Activated CD8-positive, alpha-beta memory T cell treated with anti-CD3 and anti-CD28 coated beads for 48 hours (primary cell): Measurements from ENCODE around the gene KANK3.
"Not testable (repeated sequence)": the region's sequence is repeated elsewhere in the genome, so short reads cannot be mapped to it uniquely, and the experiment has no call there.

Source experiments
- DNase-seq, 3 experiments: peaks; one replicate each; pipeline ENCODE4 v3.0.0-alpha.2; 2020; ENCODE audit warnings: low read depth in 2 of 3, low spot score in 2 of 3

The KANK3 gene

DNA sequence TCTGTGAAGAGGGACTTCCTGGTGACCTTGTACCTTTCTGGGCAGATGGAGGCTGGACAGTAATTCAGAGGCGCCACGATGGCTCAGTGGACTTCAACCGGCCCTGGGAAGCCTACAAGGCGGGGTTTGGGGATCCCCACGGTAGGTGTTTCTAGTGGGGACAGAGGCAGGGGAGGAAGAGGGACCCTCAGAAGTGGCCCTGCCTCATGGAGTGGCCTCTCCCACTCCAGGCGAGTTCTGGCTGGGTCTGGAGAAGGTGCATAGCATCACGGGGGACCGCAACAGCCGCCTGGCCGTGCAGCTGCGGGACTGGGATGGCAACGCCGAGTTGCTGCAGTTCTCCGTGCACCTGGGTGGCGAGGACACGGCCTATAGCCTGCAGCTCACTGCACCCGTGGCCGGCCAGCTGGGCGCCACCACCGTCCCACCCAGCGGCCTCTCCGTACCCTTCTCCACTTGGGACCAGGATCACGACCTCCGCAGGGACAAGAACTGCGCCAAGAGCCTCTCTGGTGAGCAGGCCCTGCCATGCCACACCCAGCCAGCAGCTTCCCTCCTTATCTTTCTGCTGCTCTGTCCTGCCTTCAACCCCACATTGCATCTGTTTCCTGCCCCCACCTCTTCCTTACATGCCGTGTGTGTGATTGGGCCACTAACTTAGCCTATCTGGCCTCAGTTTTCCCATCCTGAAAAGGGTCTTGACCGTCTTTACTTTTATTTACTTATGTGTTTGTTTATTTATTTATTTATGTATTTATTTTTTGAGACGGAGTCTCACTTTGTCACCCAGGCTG is 28.1 kb upstream of the KANK3 start:
- DNase-seq = no peak

- no peak for DNase-seq
Observed at GRCh38 chr19:8370176-8371010, 27.3 kb upstream of the KANK3 start.

GRCh38 chr19:8367327-8368001 is 24.4 kb upstream of the KANK3 start:
- no peak for DNase-seq

DNA sequence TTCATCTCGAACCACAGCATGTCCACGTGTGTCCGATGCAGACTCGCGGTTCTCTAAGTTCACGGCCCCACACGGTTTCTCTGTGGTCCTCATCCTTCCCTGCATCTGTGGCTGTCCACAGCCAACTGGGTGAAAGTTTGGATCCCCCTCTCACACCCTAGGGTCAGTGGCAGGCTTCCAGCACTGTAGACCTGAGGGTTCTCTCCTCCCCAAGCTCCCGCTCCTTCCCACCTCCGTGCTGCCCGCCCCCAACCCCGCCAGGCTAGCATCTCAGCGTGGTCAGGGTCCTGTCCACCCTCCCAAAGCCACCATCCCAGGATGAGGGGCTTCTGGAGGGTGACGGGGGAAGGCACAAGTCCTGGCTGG is 23.9 kb upstream of the KANK3 start:
- no peak for DNase-seq

DNA sequence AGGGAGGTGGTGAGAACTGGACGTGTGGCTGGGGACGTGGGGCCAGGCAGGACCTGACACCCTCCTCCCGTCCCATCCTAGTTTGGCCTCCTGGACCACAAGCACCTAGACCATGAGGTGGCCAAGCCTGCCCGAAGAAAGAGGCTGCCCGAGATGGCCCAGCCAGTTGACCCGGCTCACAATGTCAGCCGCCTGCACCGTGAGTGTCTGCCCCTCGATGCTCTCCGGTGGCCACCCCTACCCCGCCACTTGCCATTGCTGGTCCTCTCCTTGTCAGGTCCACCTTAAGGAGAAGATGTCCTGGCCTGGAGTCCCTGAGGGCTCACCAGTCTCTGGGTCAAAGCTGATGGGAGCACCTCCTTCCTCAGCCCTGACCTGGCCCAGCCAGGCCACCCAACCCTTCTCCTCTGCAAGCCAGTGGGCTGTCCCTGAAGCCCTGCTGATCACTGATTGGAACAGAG is 23.1 kb upstream of the KANK3 start:
- no peak for DNase-seq

GRCh38 chr19:8363803-8364771 is 21.0 kb upstream of the KANK3 start, which contains the start of gene ANGPTL4:
Gene ANGPTL4, plus strand, starts transcription at chr19:8364155. Its CDS starts 167 bp downstream, at chr19:8364322.
- DNase-seq = peak; percentile 35 to 47 (median 40)

GRCh38 chr19:8361921-8362793 is 19.1 kb upstream of the KANK3 start:
- no peak for DNase-seq

- no peak for DNase-seq
Observed at GRCh38 chr19:8360196-8360595, 17.1 kb upstream of the KANK3 start.

- DNase-seq = no peak
Observed at GRCh38 chr19:8358948-8359347, 15.9 kb upstream of the KANK3 start.

- no peak for DNase-seq
Observed at GRCh38 chr19:8357007-8357521, 14.0 kb upstream of the KANK3 start.

DNA sequence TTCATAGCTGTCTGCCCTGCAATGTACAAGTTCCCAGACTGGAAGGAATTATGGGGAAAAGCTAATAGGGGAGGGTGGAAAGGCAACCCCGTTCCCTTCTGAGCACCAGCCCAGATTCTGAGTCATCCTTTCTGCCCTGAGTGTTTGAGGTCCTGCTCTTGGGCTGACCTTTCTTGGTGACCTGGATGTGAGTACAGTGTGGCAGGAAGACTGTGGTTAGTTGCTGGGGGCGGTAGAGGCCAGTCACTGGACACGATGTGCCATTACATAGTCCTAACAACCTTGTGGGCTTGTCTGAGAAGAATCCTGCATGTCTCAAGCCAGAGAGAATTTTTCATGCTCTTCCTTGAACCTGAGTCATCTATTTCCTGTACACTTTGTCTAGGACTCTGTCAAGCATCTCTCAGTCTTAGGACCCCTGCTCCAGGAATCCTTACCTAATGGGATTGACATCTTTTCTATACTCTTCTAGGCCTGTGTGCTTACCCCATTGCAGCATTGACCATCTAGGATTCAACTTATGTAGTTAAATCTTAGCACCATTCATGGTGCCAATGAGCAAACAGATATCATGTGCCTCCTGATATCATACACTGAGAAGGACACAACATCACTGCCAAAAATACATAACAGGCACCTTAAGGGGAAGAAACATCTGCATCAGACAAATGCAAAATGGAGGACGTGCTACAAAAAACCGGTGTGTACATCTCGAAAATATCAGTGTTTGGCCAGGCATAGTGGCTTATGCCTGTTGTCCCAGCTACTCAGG is 12.8 kb upstream of the KANK3 start:
- DNase-seq = no peak

DNA sequence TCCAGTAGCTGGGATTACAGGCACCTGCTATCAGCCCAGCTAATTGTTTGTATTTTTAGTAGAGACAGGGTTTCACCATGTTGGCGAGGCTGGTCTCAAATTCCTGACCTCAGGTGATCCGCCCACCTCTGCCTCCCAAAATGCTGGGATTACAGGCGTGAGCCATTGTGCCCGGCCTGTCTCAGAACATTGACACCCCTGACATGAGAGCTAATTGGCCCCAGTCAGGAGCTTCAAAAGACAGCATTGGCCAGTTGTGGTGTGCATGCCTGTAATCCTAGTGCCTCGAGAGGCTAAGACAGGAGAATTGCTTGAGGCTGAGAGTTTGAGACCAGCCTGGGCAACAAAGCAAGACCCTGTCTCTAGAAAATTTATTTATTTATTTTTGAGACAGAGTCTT is 9.8 kb upstream of the KANK3 start:
- not testable (repeated sequence) for DNase-seq

GRCh38 chr19:8352134-8352827 is 9.2 kb upstream of the KANK3 start:
- DNase-seq = no peak

DNA sequence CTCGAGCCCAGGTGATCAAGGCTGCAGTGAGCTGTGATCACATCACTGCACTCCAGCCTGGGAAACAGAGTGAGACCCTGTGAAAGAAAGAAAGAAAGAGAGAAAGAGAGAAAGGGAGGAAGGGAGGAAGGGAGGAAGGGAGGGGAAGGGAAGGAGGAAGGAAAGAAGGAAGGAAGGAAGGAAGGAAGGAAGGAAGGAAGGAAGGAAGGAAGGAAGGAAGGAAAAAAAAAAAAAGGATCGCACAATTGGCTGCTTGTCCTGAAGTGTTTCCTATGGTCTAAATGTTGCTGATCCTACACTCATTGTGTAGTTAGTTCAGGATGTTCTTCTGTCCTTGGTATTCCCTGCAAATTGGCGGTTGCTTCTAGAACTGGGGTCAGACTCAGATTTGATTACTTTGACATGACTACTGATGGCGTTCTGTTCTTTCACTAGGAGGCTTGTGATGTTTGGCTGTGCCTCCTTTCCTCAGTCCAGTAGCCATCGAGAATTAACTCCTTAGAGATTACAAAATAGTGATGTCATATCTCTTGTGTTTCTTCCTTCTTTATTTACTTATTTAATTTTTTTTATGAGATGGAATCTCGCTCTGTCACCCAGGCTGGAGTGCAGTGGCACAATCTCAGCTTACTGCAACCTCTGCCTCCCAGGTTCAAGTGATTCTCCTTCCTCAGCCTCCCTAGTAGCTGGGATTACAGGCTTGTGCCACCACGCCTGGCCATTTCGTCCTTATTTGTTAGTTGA is 6.7 kb upstream of the KANK3 start:
- DNase-seq = not testable (repeated sequence)

GRCh38 chr19:8343483-8343844 is 402 bp upstream of the KANK3 start:
- DNase-seq = no peak

DNA sequence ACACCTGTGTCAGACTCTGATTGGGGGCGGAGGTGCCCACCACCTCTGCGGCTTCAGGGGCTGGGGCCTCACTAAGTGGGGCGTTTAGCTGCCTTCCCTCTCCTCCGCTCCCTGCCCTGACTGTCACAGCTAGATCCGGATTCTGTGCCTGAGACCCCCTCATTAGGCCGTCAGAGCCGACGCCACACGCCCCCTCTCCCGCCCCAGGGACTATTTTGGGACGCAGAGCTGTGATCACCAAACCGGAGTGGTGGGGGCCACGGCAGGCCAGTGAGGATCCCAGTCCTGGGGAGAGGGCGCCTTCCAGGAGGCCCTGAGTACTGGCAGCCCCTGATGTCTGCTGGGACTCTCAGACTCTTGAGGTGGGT is 762 bp downstream of the KANK3 start:
- no peak for DNase-seq

- not testable (repeated sequence) for DNase-seq
Observed at GRCh38 chr19:8341504-8341903, 1.6 kb downstream of the KANK3 start.
